ENCODE results near the gene PLEKHA6.

PLEKHA6 gene

DNA sequence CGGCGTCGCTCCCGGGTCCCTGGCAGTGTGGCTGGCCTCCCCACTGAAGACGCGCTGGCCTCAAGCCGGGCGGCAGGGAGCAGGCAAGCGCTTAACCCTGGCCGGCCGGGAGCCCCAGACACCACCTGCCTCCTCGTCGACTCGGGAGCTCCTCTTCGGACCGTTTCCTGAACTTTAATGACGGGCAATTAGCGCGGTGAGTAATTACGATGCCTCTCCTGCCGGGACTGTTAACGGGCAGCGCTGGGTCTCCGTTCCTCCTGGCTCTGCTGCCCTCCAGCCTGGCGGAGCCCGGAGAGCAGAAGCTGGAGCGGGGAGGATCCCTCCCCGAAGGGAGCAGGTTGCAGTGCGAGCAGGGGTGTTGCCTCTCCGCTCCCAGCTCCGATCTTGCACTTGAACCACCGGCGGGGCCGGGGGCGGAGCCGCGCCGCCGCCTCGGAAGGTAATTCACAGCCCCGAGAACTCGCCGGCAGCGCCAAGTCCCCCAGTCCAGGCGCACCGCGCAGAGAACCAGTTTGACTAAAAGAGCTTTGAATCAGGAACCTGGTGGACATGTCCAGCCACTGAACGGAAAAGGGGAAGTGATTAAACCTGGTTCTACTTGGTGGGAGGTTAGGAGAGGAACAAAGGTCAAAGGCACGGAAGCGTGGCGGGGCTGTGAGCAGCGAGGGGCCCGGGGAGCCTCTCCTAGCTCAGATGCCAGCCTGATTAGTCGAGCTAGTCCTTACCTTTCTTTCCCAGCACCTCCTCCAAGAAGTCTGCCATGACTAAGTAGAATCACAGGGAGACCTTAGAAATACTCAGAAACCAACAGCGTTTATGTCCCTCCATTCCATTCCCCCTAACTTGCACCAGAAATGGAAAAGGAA, 18.3 kb upstream of the PLEKHA6 start:
- DNase-seq: peak; percentile 48

DNA sequence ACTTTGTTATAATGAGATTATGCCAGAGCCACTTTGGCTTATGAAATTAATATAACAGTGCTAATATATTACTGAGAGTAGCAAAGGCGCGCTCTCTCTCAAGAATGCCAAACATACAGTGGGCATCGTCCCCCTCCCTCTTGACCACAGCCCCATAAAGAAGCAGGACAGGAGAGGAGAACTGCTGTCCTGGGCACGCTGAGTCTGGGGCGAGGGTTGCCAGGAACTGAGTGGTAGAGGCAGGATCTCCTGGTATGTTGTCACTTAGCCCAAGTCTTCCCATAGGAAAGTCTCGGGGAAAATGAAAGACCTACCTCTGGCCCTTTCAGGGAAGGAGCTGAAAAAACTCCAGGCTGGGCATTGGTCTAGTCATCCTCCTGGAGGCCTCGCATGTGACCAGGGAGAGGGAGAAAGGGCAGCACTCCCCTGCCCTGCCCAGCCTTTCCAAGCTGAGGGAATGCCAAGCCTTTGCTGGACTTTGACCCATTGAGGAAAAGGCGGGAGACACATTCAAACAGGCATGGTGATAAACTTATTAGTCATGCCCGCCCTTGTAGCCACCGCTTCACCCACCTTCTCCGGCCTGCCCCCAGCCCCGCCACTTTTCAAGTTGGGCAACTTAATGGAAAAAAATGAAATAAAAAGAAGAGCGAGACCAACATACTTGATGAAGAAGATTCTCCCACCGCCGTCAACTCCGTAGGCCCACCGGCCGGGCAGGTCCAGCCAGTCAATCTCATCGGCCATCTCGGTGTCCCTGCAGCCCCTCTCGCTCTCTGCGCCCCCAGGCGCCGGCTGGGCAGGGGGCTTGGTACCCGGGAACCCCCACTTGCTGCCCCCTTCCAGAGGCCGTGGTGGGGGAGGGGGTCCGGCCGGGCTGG, 17.4 kb upstream of the PLEKHA6 start:
- DNase-seq: no peak

DNA sequence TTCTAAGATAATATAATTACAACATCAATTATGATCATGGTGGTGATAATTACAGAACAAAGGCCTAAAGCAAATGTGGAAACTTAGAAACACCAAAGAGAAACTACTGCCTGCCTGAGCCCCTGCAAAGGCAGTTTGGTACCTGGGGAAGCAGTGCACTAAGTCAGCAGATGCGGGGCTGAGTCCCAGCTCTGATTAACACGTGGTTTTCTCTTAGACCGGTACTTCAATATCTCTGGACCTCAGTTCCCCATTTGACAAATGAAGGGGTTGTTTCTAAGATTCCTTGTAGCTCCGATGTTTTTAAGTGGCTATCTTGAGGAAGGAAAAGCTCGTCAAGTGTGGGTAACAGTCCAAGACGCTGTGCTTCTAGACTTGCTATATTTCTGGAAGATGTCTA, 16.7 kb upstream of the PLEKHA6 start:
- DNase-seq: no peak

DNA sequence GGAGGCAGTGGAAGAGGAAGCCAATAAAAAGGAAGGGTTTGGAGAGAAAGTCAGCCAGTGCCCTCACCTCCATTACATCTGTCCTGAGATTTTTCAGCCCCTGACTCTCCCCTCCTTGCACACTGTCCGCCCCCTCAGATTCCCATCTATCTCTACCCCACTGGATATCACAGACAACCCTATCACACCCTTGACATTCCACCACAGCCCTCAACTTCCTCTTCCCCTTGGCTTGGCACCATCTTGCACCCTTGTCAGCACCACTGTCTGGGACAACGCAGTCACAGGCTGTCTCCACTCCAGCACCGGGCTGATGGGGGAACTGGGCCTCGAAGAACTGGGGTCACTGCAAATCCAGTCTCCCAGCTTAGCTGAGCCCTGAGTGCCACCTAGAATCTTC, 14.2 kb upstream of the PLEKHA6 start:
- no peak for DNase-seq

DNA sequence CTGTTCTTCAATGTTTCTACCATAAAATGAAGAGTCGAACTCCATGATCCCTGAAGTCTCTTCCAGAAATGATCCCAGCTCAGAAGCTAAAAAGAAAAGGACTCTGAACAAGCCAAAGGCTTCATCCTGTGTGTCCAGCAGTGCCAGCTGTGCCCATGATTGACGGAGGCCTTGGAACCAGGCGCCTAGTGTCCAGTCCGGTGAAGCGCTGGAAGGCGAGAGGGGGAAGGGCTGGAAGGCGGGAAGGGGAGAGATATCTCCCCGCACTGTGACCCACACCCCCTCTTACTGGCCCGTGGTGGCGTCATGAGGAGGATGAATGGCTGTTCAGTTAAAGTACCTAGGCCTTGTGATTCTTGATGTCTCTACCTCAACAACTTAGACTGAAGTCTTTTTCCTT, 10.4 kb upstream of the PLEKHA6 start:
- no peak for DNase-seq

DNA sequence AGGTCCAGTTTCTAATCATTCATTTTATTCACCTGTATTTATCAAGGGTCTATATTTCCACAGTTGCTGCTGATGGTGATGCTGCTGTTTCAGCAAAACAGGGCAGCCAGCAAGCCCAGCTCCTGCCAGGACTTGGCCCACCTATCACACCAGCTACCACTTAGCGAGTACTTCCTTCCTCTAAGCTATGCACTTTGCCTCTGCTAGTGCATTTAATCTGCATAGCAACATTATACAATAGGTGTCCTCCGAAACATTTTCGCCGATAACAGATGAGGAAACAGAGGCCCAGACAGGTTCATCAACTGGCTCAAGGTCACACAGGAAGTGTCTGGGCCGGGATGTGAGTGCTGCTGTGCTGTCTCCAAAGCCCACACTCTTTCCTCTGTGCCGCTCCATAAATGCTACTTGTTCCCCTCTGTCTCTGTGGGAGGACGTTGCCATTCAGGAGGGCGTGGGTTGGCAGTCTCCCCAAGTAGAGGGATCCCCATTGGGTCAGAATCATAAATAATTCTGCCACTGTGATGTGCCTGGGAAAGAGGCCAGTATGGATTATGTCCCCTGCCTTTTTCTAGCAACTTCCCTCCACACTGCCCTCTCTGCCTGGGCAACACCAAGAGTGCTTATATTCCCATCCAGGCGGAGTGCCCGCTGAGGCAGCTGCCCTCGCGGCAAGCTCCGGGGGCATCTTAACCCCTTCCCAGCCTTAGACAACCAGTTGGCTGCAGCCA, 9.4 kb upstream of the PLEKHA6 start:
- no peak for DNase-seq

DNA sequence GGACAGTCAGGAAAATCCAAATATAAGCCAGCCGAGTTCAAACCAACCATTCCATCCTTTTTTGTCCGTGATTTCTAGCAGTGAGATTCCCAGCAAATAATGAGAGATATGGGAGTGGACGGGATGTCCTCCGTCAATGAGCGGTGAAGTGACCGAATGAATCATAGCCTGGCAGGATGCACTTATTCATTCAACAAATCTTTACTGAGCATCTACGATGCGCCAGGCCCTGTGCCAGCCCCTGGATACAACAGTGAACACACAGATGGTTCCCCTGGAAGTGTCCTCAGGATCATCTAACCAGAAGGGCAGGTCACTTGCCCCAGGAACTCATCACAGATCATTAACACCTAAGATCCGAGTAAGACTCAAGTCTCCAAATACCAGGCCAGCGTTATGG, 8.2 kb upstream of the PLEKHA6 start:
- DNase-seq: no peak

DNA sequence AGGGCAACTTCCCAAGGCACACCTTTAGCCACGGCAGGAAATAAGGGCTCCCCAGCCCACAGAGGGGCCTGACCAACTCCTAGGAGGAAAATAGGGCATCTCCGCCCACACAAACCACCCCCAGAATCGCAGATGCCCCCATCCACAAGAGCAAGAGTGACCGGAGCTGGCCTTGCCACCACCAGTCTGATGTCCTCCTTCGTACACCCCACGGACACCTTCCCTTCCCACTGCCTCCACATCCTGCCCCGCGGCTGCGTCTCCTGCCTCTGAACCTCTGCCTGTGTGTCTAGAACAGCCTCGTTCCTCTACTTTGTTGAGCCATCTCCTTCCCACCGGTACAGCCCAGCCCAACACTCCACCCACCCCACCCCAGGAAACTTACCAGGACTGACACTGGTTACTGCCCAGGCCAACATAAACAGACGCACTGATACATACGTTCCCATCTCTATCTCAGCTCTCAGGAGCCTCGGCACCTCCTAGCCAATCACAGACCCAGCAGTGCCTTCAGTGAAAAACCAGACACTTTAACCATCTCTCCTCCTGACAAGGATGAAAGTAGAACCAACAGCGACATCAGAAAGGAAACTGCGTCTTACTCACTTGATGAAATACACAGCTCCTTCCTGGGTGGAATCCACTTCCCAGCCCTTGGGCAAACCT, 7.6 kb upstream of the PLEKHA6 start:
- no peak for DNase-seq

DNA sequence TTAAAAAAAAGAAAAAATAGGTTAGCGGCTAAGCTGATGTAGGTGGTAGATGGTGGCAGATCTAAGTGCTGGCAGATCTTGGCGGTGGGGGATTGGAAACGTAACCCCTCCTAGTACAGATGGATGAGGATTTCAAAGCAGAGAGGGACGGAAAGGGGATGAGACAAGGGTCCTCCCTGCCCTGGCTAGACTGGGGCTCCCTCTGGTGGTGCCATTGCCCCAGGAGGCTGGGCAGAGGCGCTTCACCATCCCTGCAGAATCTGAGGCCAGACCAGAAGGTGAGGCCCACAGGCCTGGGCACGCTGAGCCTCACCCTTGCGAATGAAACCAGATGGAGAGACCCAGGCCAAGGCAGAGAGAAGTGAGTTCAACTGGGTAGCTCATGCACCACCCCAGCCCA, 7.0 kb upstream of the PLEKHA6 start:
- no peak for DNase-seq

DNA sequence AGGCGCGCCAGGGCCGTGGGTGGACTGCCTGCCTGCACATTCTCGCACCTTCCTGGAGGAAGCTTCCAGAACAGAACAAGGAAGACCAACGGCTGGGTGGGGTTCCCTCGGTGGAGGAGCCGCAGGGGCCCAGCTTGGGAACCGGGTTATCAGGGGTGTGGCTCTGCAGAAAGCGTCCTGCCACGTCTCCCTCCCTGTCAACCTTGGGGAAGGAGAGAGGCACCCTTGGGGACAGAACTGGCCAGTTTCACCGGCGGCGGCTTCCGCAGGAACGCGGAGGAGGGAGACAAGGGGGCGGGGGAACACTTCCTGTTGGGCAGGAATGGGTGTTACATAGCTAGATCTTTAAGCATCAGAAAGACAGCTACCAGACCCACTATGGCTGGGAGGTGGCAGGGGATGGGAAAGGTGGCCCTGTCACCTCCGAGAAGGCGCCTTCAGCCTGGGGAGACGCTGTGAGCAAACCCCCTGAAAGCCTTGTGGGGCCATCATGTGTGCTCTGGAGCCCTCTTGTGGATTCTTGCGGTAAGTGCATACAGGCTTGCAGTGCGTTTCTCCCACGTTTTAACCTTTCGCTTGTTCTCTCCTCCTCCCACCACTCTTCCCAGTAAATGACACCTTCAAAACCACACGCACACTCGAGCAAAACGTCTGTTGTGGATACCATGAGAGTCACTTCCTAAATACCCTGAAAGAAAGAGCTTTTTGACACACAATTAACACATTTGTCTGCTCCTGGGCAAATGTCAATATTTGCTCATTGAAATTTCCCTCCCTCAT, 3.8 kb upstream of the PLEKHA6 start:
- DNase-seq: peak; percentile 59

DNA sequence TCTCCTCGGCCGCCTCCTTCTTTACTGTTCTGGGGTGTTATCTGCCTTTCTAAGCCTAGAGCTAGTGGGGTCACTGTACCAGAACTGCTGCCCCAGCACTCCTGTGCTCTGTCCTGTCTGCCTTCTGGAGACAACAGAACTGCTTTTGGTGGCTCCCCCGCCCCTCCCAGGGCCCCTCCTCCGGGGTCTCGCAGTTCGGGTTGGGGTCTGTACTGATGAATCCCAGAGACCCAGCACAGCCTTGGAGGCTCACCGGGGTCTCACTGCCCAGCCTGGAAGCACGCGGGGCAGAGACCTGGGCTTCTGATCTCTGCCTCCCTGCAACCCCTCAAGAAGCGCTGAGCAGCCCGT, 3.2 kb upstream of the PLEKHA6 start:
- DNase-seq: no peak

DNA sequence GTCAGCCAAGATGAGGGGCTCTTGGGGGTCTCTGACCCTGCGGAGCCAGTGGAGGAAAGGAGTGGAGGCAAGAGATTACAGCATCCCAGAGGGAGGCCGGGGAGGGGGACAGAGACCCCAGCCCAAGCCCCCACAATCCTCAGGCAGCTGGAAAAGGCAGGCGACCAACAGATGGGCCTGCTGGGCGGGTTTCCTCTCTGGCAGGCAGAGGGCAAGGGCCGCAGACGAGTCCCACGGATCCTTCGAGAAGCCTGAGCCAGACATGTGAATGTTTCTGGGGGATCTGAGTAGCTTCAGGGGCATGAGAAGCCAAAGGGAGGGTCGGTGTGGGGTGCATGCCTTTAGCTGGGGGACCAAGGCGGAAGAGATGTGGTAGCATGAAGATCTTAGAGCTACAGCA, 2.1 kb upstream of the PLEKHA6 start:
- DNase-seq: no peak

DNA sequence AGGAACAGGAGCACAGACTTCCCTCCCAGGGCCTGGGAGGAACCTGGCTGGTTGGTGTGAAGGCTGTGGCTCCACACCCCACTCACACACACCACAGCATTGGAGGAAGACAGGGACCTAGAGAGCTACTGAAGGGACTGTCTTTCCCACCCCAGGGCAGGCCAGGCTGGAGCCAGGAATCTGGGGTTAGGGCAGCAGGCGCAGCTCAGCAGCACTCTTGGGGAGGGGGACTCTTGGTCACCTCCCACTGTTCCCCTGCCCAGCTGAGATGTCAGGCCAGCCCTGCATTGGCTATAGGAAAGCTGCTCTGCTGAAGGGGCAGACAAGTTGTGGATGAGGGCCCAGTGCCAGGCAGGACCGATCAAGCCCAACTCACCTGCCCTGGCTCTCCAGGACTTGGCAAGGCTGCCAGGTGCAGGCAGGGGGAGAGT, 1.6 kb upstream of the PLEKHA6 start:
- DNase-seq: no peak

DNA sequence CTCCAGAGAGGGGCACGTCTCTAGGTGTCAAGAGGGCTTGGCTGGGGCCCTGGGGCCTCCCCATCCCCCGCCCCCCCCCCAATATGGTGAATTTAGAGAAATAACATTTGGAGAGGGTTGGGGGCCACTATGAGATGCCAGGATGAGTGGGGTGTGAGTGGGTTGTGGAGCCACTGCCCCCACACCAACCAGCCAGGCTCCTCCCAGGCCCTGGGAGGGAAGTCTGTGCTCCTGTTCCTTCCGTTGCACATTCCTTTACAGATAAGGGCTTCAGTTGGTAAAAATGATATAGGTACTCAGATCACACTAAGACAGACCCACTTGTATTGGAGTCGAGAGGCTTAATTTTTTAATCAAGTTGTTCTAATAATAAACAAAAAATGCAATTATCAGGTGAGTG, 585 bp upstream of the PLEKHA6 start:
- DNase-seq: no peak

DNA sequence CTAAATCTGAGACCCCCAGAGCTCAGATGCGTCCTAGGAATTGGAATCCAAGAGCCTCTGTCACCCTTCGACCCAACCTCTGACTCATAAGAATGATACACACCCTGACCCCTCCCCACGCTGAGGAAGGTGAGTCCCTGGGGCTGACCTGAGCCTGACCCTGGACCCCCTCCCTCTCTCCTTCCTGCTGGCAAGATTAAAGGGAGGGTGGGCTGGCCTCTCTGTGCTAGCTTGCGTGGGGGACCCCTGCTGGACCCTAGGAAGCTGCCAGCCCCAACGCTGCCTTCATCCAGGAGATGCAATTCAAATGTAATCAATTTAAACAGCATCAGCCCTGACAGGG, 627 bp downstream of the PLEKHA6 start:
- DNase-seq: no peak

DNA sequence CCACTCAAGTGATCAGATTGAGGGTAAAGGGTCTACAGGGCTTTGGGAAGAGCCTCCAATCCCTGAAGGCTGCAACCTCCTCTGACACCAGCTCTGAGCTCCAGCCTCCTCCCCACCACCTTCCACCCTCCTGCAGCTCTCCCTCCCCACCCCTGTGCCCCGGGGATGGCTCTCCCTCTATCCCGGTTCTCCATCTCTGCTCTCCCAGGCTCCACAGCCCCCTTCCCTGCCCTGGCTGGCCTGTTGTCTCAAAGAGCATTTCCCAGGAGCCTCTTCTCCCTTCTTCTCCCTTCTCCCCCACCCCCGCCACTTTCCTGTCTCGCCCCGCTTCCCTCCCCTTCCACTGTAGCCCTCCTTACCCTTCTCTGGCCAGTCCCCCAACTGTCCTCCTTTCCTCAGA, 1.1 kb downstream of the PLEKHA6 start:
- DNase-seq: no peak

DNA sequence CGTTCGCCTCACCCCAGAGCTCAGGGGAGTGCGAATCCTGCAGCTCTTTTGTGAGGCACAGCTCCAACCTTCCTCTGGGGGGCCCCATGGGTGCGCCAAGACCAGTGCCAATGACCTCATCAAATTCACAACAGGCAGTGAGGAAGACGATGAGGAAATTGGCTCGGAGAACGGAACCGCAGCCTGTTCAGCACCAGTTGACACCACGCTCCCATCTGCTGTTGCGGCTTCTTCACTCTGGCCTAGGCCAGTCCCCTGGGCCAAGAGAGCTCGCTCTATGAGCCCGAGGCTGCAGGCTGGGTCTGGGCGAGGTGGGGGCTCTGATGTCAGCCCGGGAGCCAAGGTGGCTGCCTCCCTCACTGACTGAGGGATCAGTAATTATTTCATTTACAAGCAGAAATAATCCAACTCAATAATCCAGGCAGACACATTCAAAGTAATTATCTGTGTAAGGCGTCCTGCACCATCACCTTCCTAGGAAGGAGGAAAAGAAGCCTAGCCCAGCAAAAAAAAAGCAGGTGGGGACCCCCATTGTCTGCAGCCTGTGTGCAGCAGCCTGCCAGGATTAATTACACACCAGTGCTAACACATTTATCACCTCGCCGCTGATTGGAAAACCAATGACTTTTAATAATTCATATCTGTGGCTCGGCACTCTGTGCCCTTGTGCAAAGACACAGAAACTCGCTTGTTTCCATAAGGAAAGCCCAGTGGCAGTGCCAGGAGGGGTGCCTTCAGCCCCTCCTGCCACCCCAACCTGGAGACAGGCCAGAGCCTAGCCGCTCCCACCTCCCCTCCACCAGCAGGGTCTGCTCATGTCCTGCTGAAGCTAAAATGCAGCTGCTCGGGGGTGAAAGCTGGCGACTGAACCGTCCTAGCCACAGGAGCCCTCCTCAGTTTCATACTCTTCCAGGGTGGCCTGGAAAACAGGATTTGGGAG, 1.9 kb downstream of the PLEKHA6 start:
- DNase-seq: no peak

DNA sequence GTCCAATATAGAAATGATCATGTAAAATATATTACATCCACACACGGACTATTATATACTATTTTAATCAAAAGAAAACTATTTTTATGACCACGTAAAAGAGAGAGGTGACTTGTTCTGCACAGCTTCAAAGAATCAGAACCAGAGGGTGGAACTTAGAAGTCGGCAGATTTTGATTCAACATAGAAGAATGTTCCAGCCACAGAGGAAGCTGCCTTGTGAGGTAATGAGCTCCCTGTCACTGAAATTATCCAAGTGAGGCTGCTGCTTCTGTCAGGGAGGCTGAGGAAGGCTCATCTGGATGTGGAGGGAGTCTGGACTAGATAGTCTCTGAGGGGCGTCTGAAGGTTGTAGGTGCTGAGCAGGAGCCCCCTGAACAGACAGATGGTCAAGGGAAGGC, 2.7 kb downstream of the PLEKHA6 start:
- no peak for DNase-seq

DNA sequence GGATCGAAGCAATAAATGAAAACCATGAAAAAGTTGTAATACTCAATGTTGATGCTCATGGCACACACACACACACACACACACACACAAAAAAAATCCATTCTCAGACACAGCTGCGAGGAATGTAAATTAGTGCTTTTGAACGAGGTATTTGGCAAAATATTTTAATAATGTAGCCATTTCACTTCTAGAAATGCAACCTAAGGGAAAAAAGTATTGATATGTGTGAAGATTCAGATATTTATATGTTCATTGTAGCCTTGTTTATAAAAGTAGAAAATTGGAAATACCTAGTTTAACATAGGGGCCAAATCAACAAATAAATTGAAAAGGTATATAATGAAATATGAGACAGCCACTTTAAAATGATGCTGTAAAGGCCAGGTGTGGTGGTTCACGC, 3.8 kb downstream of the PLEKHA6 start:
- no peak for DNase-seq

DNA sequence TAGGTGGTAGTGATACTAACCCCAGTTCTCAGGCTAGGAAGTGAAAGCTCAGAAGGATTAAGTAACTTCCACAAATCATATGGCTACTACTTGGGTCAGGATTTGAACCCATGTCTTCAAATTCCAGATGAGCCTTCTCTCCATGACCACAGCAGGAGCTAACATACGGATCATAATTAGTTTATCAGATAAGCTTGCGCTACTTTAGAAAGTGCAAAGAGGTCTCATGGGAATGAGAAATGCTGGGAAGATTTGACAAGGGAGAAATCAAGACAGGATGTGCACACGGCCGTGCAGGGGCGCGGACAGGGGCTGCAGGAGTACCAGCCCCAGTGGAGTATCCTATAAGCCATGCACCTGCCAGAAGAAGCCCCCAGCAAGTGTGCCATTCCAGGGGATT, 5.2 kb downstream of the PLEKHA6 start:
- DNase-seq: no peak
